GM12878 (cell line): ENCODE results near the gene TNFSF9. TPM values are rescaled to one million over a fixed set of nuclear protein-coding genes. Genes with fewer than 3 reads are reported as not detected.

Source experiments
- ATAC-seq: fragments of 200-7000 bp; cut with Tn5 transposase; 3 replicates; pipeline ENCODE4 v1.9.1; 2020; ENCODE audit warnings: mild to moderate bottlenecking, moderate library complexity
- BruUV-seq: library from RNA; stranded (reverse); fragments of 400-500 nt; replicated peaks from 2 replicates; lab custom pipeline; 2021; lab: Mats Ljungman, UMichigan
- CTCF ChIA-PET: fragments of 300-600 bp; sonication (Branson Sonifier 250); formaldehyde crosslinking; extraction: SDS; loops from one replicate; lab custom pipeline; 2021; ENCODE audit warnings: inconsistent platforms; lab: Yijun Ruan, JAX
- POLR2A ChIA-PET: fragments of 350-600 bp; formaldehyde crosslinking; extraction: SDS; loops from one replicate; lab custom pipeline; 2021; ENCODE audit warnings: inconsistent platforms; lab: Charles Lee
- RAD21 ChIA-PET: fragments of 300-600 bp; sonication (Branson Sonifier 250); formaldehyde crosslinking; loops from one replicate; lab custom pipeline; 2023; ENCODE audit warnings: antibody characterized with exemption; ENCODE audit not compliant: unreplicated experiment; lab: Charles Lee
- SMC1A ChIA-PET: fragments of 300-600 bp; sonication (Branson Sonifier 250); formaldehyde crosslinking; loops from one replicate; lab custom pipeline; 2023; ENCODE audit not compliant: unreplicated experiment, uncharacterized antibody; lab: Charles Lee
- DNase-seq: peaks from one replicate; pipeline ENCODE4 v3.0.0-alpha.2; 2011; ENCODE audit warnings: low read depth, low spot score
- FAIRE-seq: peaks from 3 replicates; lab custom pipeline; 2011; peaks lifted over from hg19 to GRCh38; lab: Jason Lieb, UNC
- H2AFZ ChIP-seq: 2 replicates; pipeline ENCODE4 v1.6.0; 2011; ENCODE audit warnings: low read depth, low read length, control low read depth; ENCODE audit not compliant: control insufficient read depth
- H3K27ac ChIP-seq: 2 replicates; pipeline ENCODE4 v1.5.1; 2011; ENCODE audit warnings: control low read depth; ENCODE audit not compliant: control insufficient read depth, insufficient read depth
- H3K27me3 ChIP-seq, 2 experiments: replicated peaks in 1 of 2; 2 replicates each; pipeline versions ENCODE4 v1.6.0 to v1.6.1; 2011; ENCODE audit warnings: low read length in 1 of 2; ENCODE audit not compliant: control insufficient read depth in 2 of 2, insufficient read depth in 2 of 2
- H3K36me3 ChIP-seq, 2 experiments: 2 replicates each; pipeline ENCODE4 v1.5.1; 2011; ENCODE audit warnings: low read length in 1 of 2; ENCODE audit not compliant: control insufficient read depth in 2 of 2, insufficient read depth in 2 of 2
- H3K4me1 ChIP-seq: 2 replicates; pipeline ENCODE4 v1.6.1; 2011; ENCODE audit warnings: mild to moderate bottlenecking, low read length, moderate library complexity, mixed read lengths; ENCODE audit not compliant: control insufficient read depth, insufficient read depth
- H3K4me2 ChIP-seq: 2 replicates; pipeline ENCODE4 v1.6.0; 2011; ENCODE audit warnings: control low read depth; ENCODE audit not compliant: control insufficient read depth, insufficient read depth
- H3K4me3 ChIP-seq: fragments of 200-600 bp; sonication (generic); 2 replicates; pipeline ENCODE4 v1.5.1; 2016
- H3K79me2 ChIP-seq: 2 replicates; pipeline ENCODE4 v1.6.0; 2011; ENCODE audit warnings: low read length; ENCODE audit not compliant: control insufficient read depth, insufficient read depth
- H3K9ac ChIP-seq: 2 replicates; pipeline ENCODE4 v1.8.0; 2011; ENCODE audit warnings: low read length, control low read depth, mixed read lengths; ENCODE audit not compliant: control insufficient read depth, insufficient read depth
- H3K9me3 ChIP-seq: replicated peaks from 3 replicates; pipeline ENCODE4 v1.5.1; 2011; ENCODE audit warnings: mild to moderate bottlenecking, low read length; ENCODE audit not compliant: control insufficient read depth, insufficient read depth
- H4K20me1 ChIP-seq: 2 replicates; pipeline ENCODE4 v1.6.0; 2011; ENCODE audit not compliant: control insufficient read depth, insufficient read depth
- CEBPB ChIP-seq, 2 experiments: fragments of 150-350 bp in 1 of 2; IDR thresholded peaks; 2 replicates each; pipeline ENCODE4 v1.6.1; 2012 to 2014; ENCODE audit warnings: low read depth in 2 of 2, low read length in 2 of 2, borderline replicate concordance in 1 of 2, inconsistent platforms in 1 of 2
- YY1 ChIP-seq: IDR thresholded peaks from 2 replicates; pipeline ENCODE4 v1.6.1; 2011; ENCODE audit warnings: low read depth, mild to moderate bottlenecking, low read length
- WGBS: methylation state at CpG from one replicate; pipeline ENCODE4 v1.1.6; 2016; ENCODE audit warnings: low lambda C conversion rate; ENCODE audit not compliant: insufficient replicate concordance, insufficient coverage; ENCODE audit errors: missing lambda C conversion rate; 5-methylcytosine and 5-hydroxymethylcytosine counted together
- in situ Hi-C: fragments of 300-500 bp; cut with MboI; formaldehyde crosslinking; loops from 9 replicates; pipeline ENCODE4 v1.14.3; 2018; ENCODE audit warnings: mixed read lengths
- intact Hi-C: fragments of 100-400 bp; cut with micrococcal nuclease; formaldehyde crosslinking; loops from one replicate; pipeline ENCODE4 v1.14.2; 2022; ENCODE audit not compliant: unreplicated experiment
- polyA plus RNA-seq, 11 experiments: library from polyadenylated mRNA; depleted of rRNA in 4 of 11; unstranded in 6 of 11; stranded (reverse) in 5 of 11; fragments of >200 nt; fragmentation: Nextera tagmentation in 4 of 11; fragmentation: Illumina TruSeq in 1 of 11; extraction: Ambion mirVana in 4 of 11; extraction: Trizol in 1 of 11; gene quantifications; 1 replicate in 1 of 11; 2 replicates in 10 of 11; pipeline versions ENCODE4 v1.2.1 to v1.2.3, GENCODE V29; 2011 to 2016; ENCODE audit warnings: inconsistent platforms in 2 of 11, missing spikeins in 2 of 11, low read depth in 1 of 11
- total RNA-seq, 4 experiments: library from RNA; depleted of rRNA in 3 of 4; stranded (reverse); fragments of >200 nt in 3 of 4; fragmentation: Illumina TruSeq in 1 of 4; extraction: Trizol in 1 of 4; gene quantifications; 2 replicates each; pipeline versions ENCODE4 v1.2.1 to v1.2.3, GENCODE V29; 2013 to 2021
- TF ChIP-seq, protein P1 (sequence below): IDR thresholded peaks from 2 replicates; pipeline ENCODE4 v1.6.1; 2012; ENCODE audit warnings: low read depth, low read length, improper control_type of control experiment
- TF ChIP-seq, protein P2 (sequence below): IDR thresholded peaks from 2 replicates; pipeline ENCODE4 v1.6.1; 2012; ENCODE audit warnings: improper control_type of control experiment, low read depth, low read length; ENCODE audit not compliant: insufficient replicate concordance
- TF ChIP-seq, protein P3 (sequence below): fragments of 450-650 bp; IDR thresholded peaks from 2 replicates; pipeline ENCODE4 v1.6.1; 2017; ENCODE audit warnings: mild to moderate bottlenecking

TNFSF9 gene
- total and polyA plus RNA-seq, 10 of the 15 experiments (the other 5 are each of a cell fraction or from before 2014, with no cell fraction given) = 6.2 to 75.3 (median 22.1) TPM

DNA sequence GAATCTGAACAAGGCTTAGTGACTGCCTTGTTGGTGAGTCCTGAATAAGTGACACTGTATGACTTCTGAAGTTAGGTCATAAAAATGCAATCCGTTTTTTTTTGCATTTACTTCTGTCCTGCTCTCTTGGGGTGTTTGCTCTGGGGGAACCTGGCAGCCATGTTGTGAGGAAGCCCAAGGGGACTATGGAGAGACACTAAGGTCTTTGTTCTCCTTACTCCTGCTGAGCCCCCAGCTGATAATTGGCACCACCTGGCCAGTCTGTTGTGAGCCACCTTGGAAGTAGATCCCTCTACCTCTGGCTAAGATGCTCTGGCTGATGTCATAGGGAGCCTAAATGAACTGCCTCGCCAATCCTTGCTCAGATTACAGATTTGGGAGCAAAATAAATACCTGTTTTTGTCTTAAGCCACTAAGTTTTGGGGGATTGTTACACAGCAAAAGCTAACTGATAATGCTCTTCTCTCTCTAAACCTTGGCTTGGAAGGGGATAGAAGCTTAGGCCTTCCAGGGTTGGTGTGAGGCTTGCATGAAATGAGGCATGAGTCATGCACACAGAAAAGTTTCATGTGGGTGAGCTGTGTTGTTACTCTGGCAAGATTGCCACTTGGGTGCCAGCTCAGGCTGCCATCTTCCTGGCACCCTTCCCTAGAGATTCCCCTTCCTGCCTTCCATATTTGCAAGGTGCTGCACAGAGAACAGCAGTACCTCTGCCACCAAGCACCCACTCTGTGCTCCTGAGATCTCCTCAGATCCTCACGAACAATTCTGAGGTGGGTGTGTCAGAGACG lies 38.8 kb upstream of the TNFSF9 start:
- Histone ChIP-seq H3K4me1 (peaks cover 3% of the 10 kb centered on the region; the same call in 1 of the 2 replicates), H4K20me1 (no peaks in the 10 kb centered on the region), H3K4me2 (no peak overlapping the region), H3K9me3 (no peaks in the 10 kb centered on the region), H2AFZ (no peak overlapping the region), H3K4me3 (no peak overlapping the region), H3K9ac (no peak overlapping the region), H3K36me3 (no peaks in the 10 kb centered on the region), H3K79me2 (no peaks in the 10 kb centered on the region), H3K27ac (no peak overlapping the region), H3K27me3 (no peaks in the 10 kb centered on the region)
- ATAC-seq = no peak
- no peak for FAIRE-seq
- in situ Hi-C loops (no loop called here), intact Hi-C loops (no loop called here)
- DNase-seq = no peak
- ChIA-PET CTCF (interaction anchor here (4.2 kb wide), 1 partner anchor 10 kb away, joined by 26 read pairs; the partner anchor contains the start of gene DENND1C), SMC1A (interaction anchor here (0.6 to 2.2 kb wide), 4 partner anchors 8 to 117 kb away, joined by 3 to 8 read pairs (median 4); no protein-coding TSS in a partner anchor), RAD21 (interaction anchor here (1.1 to 2.8 kb wide), 2 partner anchors 10 to 11 kb away, joined by 3 to 11 read pairs; partner anchors contain the start of gene DENND1C), POLR2A (interaction anchor here (1.1 to 1.5 kb wide), 3 partner anchors 9 to 67 kb away, joined by 3 to 6 read pairs (median 4); partner anchors contain the start of gene DENND1C)
- BruUV-seq = no TSS peak
- TF ChIP-seq CEBPB (IDR thresholded peaks at IDR 0.05; ENCODE audit: borderline replicate concordance in 1 of 2, low read depth in 2 of 2, low read length in 2 of 2) (no peak), YY1 (peak; percentile 54; the same call in 1 of the 2 replicates)
- TF ChIP-seq, protein P1, sequence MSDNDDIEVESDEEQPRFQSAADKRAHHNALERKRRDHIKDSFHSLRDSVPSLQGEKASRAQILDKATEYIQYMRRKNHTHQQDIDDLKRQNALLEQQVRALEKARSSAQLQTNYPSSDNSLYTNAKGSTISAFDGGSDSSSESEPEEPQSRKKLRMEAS = no peak
- TF ChIP-seq, protein P2, sequence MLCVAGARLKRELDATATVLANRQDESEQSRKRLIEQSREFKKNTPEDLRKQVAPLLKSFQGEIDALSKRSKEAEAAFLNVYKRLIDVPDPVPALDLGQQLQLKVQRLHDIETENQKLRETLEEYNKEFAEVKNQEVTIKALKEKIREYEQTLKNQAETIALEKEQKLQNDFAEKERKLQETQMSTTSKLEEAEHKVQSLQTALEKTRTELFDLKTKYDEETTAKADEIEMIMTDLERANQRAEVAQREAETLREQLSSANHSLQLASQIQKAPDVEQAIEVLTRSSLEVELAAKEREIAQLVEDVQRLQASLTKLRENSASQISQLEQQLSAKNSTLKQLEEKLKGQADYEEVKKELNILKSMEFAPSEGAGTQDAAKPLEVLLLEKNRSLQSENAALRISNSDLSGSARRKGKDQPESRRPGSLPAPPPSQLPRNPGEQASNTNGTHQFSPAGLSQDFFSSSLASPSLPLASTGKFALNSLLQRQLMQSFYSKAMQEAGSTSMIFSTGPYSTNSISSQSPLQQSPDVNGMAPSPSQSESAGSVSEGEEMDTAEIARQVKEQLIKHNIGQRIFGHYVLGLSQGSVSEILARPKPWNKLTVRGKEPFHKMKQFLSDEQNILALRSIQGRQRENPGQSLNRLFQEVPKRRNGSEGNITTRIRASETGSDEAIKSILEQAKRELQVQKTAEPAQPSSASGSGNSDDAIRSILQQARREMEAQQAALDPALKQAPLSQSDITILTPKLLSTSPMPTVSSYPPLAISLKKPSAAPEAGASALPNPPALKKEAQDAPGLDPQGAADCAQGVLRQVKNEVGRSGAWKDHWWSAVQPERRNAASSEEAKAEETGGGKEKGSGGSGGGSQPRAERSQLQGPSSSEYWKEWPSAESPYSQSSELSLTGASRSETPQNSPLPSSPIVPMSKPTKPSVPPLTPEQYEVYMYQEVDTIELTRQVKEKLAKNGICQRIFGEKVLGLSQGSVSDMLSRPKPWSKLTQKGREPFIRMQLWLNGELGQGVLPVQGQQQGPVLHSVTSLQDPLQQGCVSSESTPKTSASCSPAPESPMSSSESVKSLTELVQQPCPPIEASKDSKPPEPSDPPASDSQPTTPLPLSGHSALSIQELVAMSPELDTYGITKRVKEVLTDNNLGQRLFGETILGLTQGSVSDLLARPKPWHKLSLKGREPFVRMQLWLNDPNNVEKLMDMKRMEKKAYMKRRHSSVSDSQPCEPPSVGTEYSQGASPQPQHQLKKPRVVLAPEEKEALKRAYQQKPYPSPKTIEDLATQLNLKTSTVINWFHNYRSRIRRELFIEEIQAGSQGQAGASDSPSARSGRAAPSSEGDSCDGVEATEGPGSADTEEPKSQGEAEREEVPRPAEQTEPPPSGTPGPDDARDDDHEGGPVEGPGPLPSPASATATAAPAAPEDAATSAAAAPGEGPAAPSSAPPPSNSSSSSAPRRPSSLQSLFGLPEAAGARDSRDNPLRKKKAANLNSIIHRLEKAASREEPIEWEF = no peak
- TF ChIP-seq, protein P3, sequence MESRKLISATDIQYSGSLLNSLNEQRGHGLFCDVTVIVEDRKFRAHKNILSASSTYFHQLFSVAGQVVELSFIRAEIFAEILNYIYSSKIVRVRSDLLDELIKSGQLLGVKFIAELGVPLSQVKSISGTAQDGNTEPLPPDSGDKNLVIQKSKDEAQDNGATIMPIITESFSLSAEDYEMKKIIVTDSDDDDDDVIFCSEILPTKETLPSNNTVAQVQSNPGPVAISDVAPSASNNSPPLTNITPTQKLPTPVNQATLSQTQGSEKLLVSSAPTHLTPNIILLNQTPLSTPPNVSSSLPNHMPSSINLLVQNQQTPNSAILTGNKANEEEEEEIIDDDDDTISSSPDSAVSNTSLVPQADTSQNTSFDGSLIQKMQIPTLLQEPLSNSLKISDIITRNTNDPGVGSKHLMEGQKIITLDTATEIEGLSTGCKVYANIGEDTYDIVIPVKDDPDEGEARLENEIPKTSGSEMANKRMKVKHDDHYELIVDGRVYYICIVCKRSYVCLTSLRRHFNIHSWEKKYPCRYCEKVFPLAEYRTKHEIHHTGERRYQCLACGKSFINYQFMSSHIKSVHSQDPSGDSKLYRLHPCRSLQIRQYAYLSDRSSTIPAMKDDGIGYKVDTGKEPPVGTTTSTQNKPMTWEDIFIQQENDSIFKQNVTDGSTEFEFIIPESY = no peak
- 60% methylated on average over 4 of the region's 4 CpGs for WGBS
